T-helper 22 cell (primary cell): ENCODE data around the gene WDPCP.
"Not testable (repeated sequence)": the region's sequence is repeated elsewhere in the genome, so short reads cannot be mapped to it uniquely, and the experiment has no call there.

Experiments used
- DNase-seq: peaks from one replicate; pipeline ENCODE4 v3.0.0-alpha.2; 2020; ENCODE audit warnings: low read depth

The WDPCP gene

DNA sequence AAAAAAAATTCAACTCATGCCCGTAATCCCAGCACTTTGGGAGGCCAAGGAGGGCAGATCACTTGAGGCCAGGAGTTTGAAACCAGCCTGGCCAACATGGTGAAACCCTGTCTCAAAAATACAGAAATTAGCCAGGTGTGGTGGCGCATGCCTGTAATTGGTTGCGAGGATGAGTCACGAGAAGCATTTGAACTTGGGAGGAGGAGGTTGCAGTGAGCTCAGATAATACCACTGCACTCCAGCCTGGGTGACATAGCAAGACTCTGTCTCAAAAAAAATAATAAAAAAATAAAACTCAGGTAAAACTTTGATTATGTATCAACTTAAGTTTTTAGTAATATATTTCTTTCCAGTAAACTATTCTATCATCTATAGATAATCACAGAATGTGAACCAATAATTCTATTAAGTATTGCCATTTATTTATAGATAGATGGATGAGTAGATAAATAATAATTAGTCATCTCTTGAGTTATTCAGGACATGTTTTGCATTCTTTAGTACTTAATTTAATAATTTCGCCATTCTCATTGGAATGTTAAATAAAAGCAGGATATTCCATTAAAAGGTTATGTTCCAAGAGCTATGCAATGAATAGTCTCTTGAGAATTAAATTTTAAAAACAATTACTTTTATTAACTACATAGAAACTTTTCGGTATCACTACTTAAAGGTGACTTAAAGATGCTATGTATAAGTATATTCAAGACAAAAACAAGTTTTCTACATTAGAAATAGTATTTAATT is 48.7 kb downstream of the WDPCP start:
- no peak for DNase-seq

DNA sequence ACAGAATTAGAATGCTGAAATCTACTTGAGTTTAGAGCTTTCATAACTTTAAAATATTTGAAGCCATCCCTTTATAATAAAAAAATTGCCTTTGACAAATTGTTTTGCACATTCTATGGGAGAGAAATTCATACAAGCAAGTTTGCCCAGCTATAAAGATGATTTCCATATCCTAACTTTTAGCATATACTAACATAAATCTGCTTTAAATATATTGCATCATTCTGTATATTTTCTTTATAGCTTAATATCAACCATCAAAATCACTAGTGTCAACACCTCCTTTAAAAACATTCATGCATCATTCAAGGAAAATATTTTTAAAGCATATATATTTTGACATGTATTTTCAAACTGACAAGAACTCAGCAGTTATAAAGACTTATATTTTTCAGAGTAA is 49.9 kb downstream of the WDPCP start:
- no peak for DNase-seq

DNA sequence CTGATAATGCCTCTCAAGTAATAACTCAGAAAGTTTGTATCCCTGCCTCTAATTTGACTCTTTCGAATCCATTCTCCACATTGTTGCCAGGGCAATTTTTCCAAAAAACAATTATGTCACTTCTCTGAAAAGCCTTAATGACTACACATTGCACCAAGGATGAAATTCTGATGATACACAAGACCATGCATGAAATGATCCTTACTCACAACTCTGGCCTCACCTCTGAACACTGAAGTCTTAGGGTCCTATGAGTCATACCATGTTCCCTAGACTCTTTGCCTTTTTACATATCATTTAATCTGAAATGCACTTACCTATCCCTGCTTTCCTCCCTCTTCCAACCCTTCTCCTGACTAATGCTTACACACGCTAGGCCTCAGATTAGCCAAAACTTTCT is 51.0 kb downstream of the WDPCP start:
- DNase-seq = no peak

DNA sequence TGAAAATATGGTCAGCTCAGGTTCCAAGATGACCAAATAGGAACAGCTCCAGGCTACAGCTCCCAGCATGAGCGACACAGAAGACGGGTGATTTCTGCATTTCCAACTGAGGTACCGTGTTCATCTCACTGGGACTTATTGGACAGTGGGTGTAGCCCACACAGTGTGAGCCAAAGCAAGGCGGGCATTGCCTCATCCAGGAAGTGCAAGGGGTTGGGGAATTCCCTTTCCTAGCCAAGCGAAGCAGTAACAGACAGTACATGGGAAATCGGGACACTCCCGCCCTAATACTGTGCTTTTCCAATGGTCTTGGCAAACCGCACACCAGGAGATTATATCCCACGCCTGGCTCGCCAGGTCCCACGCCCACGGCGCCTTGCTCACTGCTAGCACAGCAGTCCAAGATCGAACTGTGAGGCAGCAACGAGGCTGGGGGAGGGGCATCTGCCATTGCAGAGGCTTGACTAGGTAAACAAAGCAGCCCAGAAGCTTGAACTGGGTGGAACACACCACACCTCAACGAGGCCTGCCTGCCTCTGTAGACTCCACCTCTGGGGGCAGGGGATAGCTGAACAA is 57.5 kb downstream of the WDPCP start:
- no peak for DNase-seq

DNA sequence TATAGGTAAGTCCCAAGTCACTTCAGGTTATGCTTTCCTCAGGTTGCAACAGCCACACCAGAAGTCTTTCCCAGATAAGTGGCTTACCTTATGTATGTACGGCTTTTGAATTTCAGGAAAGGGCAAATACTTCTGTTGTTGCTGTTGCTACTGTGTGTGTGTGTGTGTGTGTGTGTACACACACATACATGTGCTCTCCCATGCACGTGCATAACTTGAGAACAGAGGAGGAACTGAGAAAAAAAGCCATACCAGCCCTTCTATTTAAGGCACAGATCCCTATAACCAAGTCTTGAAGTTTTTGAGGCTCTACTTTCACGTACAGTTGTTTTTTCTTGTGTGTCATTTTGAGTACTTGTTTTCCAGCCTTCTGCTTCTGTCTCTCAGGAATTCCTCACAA is 62.4 kb downstream of the WDPCP start:
- no peak for DNase-seq

DNA sequence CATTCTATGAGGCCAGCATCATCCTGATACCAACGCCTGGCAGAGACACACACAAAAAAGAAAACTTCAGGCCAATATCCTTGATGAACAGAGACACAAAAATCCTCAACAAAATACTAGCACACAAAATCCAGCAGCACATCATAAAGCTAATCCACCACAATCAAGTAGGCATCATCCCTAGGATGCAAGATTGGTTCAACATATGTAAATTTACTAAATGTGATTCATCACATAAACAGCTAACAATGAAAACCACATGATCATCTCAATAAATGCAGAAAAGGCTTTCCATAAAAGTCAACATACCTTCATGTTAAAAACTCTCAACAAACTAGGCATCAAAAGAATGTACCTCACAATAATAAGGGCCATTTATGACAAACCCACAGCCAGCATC is 65.3 kb downstream of the WDPCP start:
- DNase-seq = no peak

DNA sequence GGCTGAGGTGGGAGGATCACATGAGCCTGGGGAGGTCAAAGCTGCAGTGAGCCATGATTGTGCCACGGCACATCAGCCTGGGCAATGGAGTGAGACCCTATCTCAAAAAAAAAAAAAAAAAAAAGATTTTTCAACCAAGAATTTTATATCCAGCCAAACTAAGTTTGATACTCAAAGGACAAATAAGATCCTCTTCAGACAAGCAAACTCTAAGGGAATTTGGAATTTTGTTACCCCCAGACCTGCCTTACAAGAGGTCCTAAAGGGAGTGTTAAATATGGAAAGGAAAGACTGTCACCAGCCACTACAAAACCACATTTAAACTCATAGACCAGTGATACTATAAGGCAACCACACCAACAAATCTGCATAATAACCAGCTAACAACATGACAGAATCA is 67.5 kb downstream of the WDPCP start:
- DNase-seq = no peak

DNA sequence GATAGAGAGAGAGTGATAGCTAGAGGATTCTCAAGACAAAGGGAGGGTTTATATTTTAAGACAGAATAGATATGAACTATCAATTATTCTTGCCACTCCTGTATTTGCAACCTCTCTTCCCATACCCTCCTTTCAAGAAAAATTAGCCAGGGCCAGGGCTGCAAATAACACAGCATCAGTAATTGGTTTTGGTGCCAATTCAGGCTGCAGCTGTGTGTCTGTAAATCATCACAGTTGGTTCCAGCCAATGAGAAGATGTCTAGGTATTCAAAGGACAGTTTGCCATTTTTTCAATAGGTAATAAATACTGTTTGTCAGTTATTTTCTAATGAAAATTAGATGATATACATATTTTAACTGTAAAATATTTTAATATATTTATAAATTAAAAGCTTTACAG is 73.5 kb downstream of the WDPCP start:
- no peak for DNase-seq

DNA sequence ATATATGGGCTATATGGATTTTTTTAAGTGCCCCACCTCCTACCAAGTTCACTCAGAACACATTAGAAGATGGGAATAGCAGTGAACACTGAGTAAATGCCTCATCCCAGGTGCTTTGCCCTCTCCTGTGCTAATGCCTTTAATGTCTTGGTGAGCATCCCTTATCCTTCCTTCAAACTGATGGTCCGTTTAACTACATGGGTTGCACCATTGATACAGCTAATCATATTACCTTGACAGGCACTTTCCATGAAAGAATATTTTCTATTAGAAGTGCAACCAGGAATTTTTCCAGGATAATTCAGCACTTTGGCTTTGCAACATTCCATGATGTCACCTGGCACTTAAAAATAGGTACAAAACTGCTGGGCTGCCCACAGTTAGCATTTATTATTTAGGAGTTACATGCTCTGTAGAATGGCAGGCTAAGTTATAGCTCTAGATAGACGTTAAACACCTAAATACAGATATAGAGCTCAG is 74.0 kb downstream of the WDPCP start:
- DNase-seq = no peak

DNA sequence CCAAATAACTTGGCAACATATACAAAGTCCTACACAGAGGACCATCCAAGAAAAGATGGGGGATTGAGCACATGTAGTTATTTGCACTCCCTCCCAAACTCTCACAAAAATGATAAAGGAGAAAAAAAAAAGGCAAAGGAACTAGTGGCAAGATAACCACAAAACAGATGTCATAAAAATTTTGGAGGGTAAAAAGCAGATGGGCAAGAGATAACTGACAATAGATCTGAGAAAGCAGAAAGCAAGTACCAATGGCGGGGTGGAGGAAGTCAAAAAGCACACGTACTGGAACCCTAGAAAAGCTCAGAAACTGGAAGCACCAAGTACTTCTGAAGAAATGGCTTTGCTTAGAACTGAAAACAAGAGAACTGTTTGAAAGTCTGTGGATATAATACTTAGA is 82.0 kb downstream of the WDPCP start:
- no peak for DNase-seq

DNA sequence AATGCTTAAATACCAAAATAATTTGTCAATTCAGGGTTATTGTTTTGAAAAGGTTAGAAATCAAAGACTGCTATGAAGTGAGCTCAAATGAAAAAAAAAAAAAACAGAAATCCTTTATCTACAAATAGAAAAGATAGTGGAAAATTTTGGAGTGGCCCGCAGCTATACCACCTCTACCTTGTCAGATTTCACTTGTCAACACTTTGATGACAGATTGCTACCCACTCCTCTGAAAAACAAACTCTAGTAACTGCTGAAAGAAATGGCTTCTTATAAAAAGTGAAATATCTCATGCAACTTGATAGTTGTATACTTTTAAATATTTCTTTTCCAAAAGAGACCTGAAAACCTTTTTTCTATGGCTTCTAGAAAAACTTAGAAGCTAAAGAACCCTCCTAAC is 84.5 kb downstream of the WDPCP start:
- DNase-seq = no peak

DNA sequence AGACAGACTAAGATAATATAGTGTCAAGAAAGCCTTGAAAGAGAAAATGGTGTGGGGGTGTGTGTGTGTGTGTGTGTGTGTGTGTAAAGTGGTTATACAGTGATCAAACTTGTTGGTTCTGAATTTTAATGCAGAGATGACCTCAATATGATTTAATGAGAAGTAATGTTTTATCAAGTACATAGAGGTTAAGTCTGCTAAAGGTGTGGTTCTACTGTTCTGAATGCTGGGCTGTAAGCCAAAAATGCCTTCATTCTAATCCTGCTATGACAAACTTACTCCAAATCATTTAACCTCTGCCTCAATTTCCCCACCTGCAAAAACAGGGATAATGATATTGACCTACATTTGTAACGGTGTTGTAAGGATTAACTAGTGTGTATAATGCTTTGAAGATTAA is 87.9 kb downstream of the WDPCP start:
- DNase-seq = no peak

DNA sequence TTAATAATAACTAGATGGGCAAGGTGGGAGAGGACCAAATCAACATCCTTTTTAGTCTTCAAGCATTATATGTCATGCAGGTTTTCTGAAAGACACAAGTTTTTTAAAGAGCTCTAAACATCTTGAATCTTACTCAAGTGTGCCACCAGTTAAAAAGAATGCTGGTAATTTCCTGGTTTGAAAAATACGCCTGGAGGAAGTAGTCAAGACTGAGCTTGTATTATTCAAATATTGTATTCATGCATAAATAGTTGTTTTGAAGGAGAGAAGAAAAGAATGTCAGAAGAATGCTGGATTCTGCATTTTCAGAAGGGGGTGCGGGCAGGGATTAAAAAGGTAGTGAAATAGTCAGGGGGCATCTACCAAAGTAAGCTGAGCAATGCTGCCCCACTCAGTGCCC is 90.7 kb downstream of the WDPCP start:
- no peak for DNase-seq

DNA sequence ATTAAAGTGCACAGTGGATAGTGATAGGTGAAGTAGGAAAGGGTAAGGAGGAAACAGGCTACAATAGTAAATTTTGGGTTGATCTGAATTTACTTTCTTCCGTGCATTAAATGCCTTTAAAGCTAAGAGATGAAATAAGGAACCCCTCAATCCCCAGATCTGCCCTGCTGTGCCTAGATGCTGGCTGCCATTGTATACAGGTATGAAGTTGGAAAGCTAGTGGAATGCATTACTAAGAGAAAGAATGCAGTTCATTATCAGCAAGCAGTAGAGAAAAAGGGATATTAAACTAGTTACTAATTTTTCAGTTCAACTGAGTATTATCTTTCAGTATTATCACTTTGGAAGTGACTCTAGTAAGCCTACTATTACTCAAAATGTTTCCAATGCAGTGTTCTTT is 93.3 kb downstream of the WDPCP start:
- no peak for DNase-seq

DNA sequence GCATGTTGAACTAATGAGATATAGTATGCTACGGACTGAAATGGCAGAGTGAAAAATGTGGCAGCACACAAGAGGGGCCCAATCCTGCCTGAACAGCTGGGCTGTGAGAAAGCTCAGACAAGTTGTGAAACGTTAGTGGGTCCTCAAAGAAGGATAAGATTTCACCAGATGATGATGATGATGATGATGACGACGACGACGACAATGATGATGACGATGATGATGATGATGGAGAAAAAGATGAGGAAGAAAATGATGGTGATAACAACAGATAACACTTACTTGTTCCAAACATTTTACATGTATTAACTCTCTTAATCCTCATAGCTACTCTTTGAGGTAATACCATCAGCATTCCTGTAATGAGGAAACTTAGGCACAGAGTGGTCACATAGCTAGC is 94.2 kb downstream of the WDPCP start:
- DNase-seq = no peak

DNA sequence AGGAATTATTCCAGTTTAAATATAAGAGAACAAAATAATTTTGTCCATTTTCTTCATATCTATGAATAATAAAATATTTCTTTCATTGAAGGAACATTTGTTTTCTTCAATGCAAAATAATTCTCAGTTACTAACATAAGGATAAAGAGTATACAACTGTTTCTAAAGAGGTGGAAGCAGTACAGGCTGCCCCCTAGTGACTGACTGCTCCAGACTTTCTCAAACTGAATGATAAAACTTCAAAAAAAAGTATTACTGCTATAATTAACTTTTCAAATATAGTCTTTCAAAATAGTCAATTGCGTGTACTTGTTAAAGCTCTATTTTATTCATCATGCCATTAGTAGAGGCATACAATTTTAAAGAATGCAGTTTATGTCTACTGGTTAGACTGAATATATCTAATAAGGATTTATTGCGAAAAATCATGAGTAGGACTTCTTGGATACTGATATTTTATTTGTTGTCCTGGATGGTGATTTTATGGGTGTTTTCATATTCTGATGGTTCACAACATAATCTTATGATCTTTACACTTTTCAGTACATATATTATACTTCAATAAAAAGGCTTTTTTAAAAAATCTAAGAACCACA is 100.1 kb downstream of the WDPCP start:
- DNase-seq = no peak

DNA sequence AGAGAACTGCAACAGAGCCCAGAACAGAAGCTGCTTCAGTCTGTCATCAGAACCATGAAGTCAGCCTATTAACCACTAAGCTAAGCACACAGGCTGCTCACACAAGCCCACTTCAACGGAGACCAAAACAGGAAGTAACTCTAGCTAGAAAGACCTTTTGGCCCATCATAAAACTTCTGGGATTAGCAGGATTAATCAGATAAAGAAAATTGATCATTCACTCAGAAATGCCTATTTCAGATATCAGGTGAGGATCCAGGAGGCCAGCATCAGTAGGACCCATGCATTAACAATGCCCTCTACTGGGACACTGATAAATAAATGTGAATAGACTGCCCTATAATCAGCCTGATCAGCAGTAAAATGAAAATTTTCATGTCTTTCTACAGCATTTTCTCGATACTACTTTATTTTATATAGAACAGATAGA is 101.4 kb downstream of the WDPCP start:
- no peak for DNase-seq

DNA sequence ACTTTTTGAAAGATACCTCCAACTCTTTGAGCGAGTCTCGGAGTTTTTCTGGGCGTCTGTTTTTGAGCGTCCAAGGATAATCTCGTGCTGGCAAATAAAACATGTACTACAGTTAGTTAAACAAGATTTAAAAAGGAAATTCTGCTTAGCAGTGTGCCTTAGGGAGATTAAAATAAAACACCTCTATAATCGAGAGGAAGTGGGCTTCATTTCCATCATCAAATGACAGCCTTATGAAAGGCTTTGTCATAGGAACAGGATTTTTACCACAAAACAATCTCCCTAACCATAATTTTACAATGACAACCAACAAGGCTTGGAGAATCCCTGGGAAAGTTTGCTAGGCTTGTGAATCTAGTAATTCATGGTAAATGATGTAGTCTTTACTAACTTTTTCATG is 103.4 kb downstream of the WDPCP start:
- no peak for DNase-seq

DNA sequence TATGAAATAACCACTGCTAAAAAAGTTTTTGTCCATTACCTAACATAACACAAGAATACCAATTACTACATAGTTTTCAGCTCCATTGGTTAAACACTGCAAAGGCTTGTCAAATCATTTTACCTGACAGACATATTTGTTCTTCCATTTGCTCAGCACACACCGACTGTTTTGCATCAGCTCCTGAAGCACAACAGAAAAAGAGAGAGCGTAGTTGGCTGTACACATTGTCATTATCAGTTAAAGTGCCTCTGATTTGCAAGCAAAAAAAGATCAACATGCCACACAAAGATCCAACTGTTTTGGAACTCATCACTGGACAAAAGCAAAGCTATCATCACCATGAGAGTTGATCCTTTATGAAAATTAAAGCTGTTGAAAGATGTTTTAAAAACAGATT is 103.8 kb downstream of the WDPCP start:
- no peak for DNase-seq

DNA sequence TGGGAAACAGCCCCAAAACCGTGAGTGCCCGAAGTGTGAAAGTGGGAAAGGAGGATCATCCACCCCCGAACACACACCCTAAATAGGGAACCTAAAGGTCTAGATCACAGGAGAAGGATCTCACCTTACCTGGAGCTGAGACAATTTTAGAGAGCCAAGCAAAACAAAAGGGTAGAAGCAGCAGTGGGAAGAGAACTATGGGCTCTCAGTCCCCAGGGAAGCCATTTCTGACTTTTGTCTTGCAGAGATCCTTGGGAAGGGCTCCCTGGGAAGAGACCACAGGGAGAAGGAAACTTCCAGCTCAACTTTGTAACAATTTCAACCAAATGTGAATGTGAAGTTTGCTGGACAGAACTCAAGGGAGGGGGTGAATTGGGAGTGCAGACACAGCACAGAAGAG is 110.6 kb downstream of the WDPCP start:
- no peak for DNase-seq

DNA sequence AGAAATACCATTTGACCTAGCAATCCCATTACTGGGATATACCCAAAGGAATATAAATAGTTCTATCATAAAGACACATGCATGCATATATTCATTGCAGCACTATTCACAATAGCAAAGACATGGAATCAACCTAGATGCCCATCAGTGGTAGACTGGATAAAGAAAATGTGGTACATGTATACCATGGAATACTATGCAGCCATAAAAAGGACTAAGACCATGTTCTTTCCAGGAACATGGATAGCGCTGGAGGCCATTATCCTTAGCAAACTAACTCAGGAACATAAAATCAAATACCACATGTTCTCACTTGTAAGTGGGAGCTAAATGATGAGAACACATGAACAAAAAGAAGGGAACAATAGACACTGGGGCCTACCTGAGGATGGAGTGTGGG is 119.0 kb downstream of the WDPCP start:
- not testable (repeated sequence) for DNase-seq

DNA sequence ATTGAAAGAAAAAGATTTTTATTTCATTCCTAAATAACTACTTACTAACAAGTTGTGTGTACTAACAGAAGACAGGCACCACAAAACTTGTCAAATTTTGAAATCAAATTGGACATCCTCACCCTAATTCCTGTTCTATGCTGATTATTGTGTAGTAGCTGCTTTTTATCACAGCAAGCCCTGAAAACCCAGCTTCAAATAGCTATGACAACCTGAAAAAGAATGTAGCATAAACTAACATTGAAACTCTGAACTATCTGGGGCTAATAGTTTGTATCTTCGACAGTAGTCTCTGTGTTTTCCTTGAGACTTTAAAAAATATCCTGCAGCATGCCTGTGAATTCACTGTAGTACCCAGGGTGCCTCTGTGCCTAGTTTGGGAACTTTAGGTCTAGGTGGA is 122.6 kb downstream of the WDPCP start:
- no peak for DNase-seq

DNA sequence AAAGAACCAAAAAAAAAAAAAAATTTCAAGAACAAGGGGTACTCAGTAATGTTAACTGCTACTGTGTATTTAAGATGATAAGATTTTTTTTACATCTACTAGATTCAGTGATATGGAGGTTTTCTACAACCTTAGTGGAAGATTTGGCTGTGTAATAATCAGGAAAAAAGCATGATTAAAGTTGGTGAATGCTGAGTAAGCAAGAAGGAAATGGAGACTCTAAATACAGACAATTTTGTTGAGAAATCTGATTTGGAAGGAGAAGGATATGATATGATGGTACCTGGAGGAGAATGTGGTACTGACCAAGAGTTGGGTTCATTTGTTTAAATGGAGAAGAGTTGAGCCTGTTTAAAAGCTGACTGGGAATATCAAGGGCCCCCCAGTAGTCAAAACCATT is 125.1 kb downstream of the WDPCP start:
- no peak for DNase-seq

DNA sequence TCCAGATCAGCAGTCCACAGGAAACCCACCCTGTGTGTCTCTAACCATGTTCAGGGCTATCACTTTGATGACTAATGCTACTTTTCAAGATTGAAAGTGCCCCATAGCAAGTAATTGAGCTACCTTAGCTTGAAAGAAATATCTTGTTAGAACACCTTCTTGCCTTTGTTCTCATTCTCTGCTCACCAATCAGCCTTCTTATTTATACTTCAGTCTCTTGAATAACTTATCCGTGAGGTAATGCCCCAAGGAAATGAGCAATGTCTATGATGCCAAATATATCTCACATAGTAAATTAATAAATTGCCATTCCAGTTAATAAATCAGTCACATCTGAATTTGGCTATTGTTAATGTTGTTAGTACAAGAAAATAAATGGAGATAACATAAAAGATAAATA is 141.6 kb downstream of the WDPCP start:
- DNase-seq = no peak
